Activated CD8-positive, alpha-beta memory T cell treated with anti-CD3 and anti-CD28 coated beads for 4 hours (primary cell): ENCODE measurements around the gene PPP2R5B.

Experiments used
- DNase-seq, 2 donors: peaks; one replicate each; pipeline ENCODE4 v3.0.0-alpha.2; 2020; ENCODE audit warnings: low read depth in 2 of 2

PPP2R5B gene

GRCh38 chr11:64923944-64924909 is at the start of gene PPP2R5B:
PPP2R5B (plus strand) TSS chr11:64924689; CDS start chr11:64925735, 1,046 bp downstream.
- peak; percentile 81 to 83 for DNase-seq

GRCh38 chr11:64875369-64876228 is 48.9 kb upstream of the PPP2R5B start:
- DNase-seq: no peak

GRCh38 chr11:64876229-64876750 is 48.2 kb upstream of the PPP2R5B start:
- no peak for DNase-seq

- DNase-seq: no peak
Measured at GRCh38 chr11:64876835-64877341, 47.6 kb upstream of the PPP2R5B start.

GRCh38 chr11:64877390-64878222 is 46.9 kb upstream of the PPP2R5B start:
- no peak for DNase-seq

- DNase-seq: no peak
Measured at GRCh38 chr11:64878223-64878493, 46.3 kb upstream of the PPP2R5B start.

GRCh38 chr11:64878494-64879243 is 45.8 kb upstream of the PPP2R5B start, which contains the start of gene EHD1:
EHD1 (minus strand) TSS chr11:64878621; CDS start chr11:64878464, 157 bp downstream.
- DNase-seq: peak; percentile 99 to 100

GRCh38 chr11:64879244-64879900 is 45.1 kb upstream of the PPP2R5B start:
- no peak for DNase-seq

- no peak for DNase-seq
Measured at GRCh38 chr11:64880240-64881001, 44.1 kb upstream of the PPP2R5B start.

- no peak for DNase-seq
Measured at GRCh38 chr11:64881476-64881875, 43.0 kb upstream of the PPP2R5B start.

GRCh38 chr11:64882243-64882642 is 42.2 kb upstream of the PPP2R5B start:
- DNase-seq: no peak

GRCh38 chr11:64883575-64883974 is 40.9 kb upstream of the PPP2R5B start:
- DNase-seq: no peak

- DNase-seq: no peak
Measured at GRCh38 chr11:64884019-64884418, 40.5 kb upstream of the PPP2R5B start.

- DNase-seq: no peak
Measured at GRCh38 chr11:64885367-64886286, 38.9 kb upstream of the PPP2R5B start.

GRCh38 chr11:64887234-64887756 is 37.2 kb upstream of the PPP2R5B start:
- DNase-seq: no peak

- DNase-seq: peak; percentile 63 to 74
Measured at GRCh38 chr11:64887757-64888405, 36.6 kb upstream of the PPP2R5B start.

- DNase-seq: no peak
Measured at GRCh38 chr11:64888406-64888728, 36.1 kb upstream of the PPP2R5B start.
